ENCODE measurements around the gene FCAMR.

GRCh38 chr1:206978259-206978658 lies 8.0 kb upstream of the FCAMR start:
- no peak for TF ChIP-seq CTCF (IDR thresholded peaks at IDR 0.05)
- TF ChIP-seq EP300 (IDR thresholded peaks at IDR 0.05) = no peak
- no peak for TF ChIP-seq POLR2A (IDR thresholded peaks at IDR 0.05)
